CD4-positive, alpha-beta T cell treated with Interleukin-17A for 4 hours (primary cell): Measurements from ENCODE around the gene ZBBX.
"Not testable (repeated sequence)": the region's sequence is repeated elsewhere in the genome, so short reads cannot be mapped to it uniquely, and the experiment has no call there.

Experiments
- DNase-seq: peaks from one replicate; pipeline ENCODE4 v3.0.0-alpha.2; 2020; ENCODE audit warnings: mixed read lengths

The ZBBX gene

GRCh38 chr3:167380004-167380689, at the start of gene ZBBX:
ZBBX (minus strand) TSS chr3:167380297; CDS start chr3:167372901, 7,396 bp downstream.
- peak; percentile 77 for DNase-seq

GRCh38 chr3:167426962-167427361, 46.9 kb upstream of the ZBBX start:
- DNase-seq: not testable (repeated sequence)

DNA sequence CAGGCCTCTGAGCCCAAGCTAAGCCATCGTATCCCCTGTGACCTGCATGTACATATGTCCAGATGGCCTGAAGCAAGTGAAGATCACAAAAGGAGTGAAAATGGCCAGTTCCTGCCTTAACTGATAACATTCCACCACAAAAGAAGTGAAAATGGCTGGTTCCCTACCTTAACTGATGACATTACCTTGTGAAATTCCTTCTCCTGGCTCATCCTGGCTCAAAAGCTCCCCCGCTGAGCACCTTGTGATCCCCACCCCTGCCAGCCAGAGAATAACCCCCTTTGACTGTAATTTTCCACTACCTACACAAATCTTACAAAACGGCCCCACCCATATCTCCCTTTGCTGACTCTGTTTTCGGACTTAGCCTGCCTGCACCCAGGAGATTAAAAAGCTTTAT, 42.3 kb upstream of the ZBBX start:
- not testable (repeated sequence) for DNase-seq

- no peak for DNase-seq
Measured at GRCh38 chr3:167409611-167410010, 29.5 kb upstream of the ZBBX start.

DNA sequence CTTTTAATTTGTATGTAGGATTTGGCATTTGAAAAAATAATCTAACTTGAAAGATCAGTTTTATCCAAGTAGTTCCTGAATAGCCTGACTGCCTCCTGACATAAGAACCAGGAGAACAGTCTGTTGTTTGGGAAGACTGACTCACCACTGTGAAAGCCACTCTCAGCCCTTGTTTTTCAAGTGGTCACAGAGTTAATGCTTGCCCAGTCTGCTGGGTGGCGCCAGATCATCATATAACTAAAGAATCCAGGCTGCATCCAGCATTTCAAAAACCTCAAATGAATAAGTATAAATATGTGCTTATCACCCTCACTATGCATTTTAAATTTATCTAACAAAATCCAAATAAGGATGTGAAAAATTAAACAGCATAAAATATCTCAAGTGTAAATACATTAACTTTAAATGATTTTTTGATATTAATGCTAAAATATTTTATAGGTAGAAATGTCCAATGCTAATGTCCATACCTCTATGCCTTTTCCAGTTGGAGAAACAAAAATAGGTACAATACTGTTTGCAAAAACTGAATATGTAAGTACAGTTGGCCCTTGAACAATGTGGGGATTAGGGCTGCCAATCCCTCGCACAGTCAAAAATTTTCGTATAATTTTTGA, 26.9 kb upstream of the ZBBX start:
- DNase-seq: peak; percentile 4

DNA sequence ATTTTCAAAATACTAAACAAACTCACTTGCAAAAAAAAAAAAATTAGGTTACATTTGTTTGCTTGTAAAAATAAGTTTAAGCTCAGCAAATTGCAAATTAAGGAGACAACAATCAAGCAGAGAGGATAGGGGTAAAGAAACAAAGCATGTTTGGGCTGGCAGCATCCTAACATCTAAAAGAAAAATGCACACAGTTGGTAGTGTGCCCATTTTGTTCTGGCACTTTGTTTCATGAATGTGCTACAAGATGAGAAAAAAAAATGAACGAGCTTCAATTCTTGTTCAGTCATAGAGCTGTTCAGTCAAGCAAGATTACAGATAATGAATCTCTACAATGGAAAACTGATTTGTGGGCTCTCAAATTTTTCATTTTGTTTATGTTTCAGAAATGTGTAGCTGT, 17.7 kb upstream of the ZBBX start:
- no peak for DNase-seq

DNA sequence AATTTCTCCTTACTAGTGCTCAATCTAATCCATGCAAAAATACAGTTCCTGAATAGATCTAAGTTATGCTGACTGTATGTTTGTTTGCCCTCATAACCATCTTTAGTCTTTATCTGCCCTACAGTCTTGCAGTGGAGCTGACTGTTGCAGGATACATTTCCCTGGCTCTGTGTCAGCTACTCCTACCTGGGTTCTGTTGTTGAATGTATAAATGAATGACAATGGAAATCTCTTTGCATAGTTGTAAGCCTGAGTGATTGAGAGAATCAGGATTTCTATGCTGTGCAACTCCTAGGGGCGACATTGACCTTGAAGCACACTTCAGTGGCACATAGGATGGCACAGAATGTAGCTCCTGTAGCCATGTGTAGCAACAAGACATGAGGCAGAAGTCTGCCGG, 16.0 kb upstream of the ZBBX start:
- DNase-seq: no peak

DNA sequence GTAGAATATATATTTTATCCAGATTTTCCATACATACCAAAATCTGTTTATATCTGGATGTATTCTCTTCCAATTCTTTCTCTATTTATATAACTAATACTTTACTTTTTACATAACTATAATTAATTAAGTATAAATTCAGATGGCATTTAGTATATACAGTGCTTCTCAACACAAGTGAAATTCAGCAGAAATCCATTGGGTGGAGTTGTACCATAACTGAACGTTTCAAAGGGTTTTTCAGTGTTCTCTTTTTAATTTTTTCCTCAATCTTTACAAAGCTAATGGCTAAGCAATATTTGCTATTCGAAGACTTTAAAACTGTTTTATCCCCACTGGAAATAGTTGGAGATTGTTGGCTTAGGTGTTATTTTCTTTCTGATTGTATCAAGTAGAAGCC, 13.9 kb upstream of the ZBBX start:
- no peak for DNase-seq

DNA sequence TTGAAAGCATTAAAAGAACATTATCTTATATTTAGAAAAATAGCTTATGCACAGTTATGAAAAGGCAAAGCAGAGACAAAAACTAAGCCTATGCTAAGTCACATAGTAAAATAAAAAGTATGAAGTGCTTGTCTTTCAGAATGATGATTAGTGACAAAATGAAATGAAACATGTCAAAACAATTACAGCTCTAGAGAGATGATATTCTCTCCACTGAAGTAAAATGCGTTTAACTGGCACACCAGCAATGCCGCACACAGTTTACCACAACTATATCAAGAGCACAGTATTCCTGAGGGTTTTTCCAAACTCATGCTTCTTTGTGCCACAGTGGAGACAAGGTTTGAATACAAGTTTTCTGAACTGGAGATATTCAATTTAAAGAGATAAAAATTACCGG, 2.1 kb upstream of the ZBBX start:
- DNase-seq: no peak

DNA sequence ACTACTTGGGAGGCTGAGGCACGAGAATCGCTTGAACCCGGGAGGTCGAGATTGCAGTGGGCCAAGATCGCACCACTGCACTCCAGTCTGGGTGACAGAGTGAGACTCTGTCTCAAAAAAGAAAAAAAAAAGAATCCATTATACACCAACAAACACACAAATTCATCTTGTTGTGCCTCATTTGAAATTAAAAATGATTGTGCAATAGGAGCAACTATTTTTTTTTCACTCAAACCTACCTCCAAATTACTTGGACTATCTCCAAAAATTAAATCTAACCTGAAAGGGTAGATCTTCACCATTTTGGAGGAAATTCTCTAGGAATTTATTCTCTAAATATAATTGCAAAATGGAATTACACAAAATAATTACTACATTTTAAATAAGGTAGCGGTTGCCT, 4.6 kb downstream of the ZBBX start:
- DNase-seq: no peak

GRCh38 chr3:167372138-167372537, 8.0 kb downstream of the ZBBX start:
- no peak for DNase-seq

GRCh38 chr3:167361948-167362347, 18.1 kb downstream of the ZBBX start:
- no peak for DNase-seq

DNA sequence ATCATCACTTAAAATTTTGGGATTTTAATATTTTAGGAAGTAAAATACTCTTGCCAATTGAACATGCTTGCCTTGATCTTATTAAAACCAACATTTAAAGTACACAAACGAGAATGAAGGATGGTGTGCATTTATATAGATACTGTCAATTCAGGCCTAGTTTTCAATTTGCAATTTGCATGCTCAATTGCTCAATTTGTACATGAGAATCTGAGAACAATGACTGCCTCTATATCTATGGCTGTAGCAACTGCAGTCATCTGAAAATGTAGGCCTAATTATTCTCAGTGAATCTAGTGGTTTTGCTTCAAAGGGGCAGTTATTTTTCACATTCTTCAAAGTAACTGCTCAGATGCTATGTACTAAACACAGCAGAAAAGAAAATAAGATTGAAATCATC, 18.8 kb downstream of the ZBBX start:
- no peak for DNase-seq

DNA sequence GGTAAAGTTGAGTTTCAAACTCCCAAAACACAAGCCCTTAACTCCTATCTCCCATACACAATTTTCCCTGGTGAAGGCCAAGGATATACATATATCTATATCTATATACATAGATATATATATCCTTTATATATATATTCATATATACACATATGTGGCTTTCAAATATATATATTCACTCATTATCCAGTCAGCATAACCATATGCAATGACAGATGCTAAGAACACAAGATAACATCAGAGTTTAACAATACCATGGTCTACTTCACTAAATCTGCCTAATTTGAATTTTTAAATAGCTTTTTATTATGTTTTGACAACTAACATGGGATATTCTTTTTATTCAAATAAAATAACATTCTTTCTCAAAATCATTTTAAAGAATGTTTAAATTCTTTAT, 24.7 kb downstream of the ZBBX start:
- no peak for DNase-seq

DNA sequence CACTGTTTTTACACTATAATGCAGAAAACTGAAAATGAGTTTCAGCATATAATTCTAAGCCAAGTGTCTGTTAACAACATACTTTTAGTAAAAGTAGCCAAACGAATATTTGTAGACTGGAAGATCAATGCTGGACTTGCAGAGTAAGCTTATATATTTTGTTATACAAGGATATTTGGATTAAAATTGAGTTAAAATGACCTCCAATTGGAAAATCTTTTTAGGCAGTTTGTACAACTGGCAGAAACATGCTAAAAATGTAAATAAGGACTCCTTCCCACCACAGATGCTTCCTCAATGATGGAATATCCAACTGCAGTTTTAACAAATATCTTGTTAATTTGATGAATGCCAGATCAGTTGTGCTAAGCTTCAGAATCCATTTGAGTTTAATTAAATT, 25.3 kb downstream of the ZBBX start:
- DNase-seq: no peak

- no peak for DNase-seq
Measured at GRCh38 chr3:167350245-167350862, 29.7 kb downstream of the ZBBX start.

DNA sequence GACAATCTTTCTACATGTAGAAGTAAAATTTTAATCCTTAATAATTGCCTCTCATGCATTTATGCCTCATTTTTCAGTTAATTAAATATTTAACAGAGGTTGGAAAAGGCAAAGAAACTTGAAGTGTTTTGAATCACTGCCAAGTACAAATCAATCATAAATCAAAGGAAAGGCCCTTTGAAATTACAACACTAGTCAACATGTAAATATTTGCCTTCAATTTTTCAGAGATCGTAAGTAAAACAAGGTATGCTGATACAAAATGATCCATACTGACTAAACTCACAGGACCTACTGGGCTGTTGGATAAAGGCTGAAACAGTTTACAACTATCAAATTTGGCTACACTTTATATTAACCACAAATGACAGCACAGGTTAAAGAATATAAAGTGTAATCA, 33.9 kb downstream of the ZBBX start:
- no peak for DNase-seq

GRCh38 chr3:167330993-167331785, 48.9 kb downstream of the ZBBX start:
- no peak for DNase-seq

DNA sequence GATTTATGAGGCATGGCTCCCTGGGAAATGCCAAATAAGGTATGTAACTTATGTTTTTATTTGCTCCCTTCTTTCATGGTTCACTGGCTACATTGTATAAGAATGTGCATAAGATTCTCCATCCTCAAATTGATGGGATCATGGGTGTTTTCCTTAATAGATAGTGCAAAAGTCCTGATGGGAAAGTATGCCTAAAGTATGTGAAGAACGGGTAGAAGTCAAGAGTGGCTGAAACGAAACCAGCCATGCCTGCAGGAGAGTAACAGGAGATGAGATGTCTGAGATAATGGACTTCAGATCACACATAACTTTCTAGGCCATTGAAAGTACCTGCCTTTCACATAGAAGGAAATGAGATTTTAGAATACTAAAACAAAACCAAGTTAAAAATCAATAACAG, 56.5 kb downstream of the ZBBX start:
- DNase-seq: no peak

- DNase-seq: no peak
Measured at GRCh38 chr3:167318996-167319615, 61.0 kb downstream of the ZBBX start.

GRCh38 chr3:167318306-167318705, 61.8 kb downstream of the ZBBX start:
- DNase-seq: no peak

GRCh38 chr3:167306319-167306718, 73.8 kb downstream of the ZBBX start:
- no peak for DNase-seq

DNA sequence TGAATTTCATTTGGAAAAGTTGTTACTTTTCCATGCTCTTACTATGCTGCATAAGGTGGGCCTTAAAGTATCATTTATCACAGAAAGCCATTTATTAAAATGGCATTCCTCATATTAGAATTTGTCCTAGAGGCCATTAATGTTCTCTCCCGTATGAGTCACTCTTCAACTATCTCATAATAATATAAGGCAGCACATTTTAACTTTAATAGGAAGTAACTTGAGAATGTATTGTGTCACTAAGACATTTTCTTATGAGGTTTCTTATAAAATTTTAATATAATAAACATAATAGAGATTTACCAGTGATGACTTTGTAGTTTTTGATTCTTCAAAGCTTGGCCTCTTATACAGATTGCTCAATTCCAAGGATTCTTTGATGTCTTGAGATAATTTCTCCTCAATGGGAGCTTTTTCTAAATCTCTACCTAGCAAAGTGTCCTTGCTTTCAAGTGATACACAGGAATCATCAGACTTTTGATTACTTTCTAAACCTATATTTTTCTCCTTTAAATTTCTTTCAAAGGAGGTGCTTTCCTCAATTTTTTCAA, 74.7 kb downstream of the ZBBX start:
- DNase-seq: no peak
